ENCODE results near the gene TMEM217.
"Not testable (repeated sequence)": the region's sequence is repeated elsewhere in the genome, so short reads cannot be mapped to it uniquely, and the experiment has no call there.

The TMEM217 gene

GRCh38 chr6:37205175-37205996, 52.6 kb downstream of the TMEM217 start:
- H3K36me3 ChIP-seq (ENCODE audit: insufficient read depth, low read length) = no peaks in the 10 kb centered on the region
- H3K9me3 ChIP-seq (ENCODE audit: control insufficient read depth, insufficient read depth, low read length) = no peaks in the 10 kb centered on the region
- no peak overlapping the region for H3K9ac ChIP-seq (ENCODE audit: low read depth, low read length)
- H3K4me1 ChIP-seq (ENCODE audit: insufficient read depth, low read length) = peaks cover 4% of the 10 kb centered on the region

GRCh38 chr6:37204014-37204751, 53.8 kb downstream of the TMEM217 start:
- H3K9ac ChIP-seq (ENCODE audit: low read depth, low read length) = no peak overlapping the region
- peaks cover 4% of the 10 kb centered on the region for H3K4me1 ChIP-seq (ENCODE audit: insufficient read depth, low read length)
- H3K9me3 ChIP-seq (ENCODE audit: control insufficient read depth, insufficient read depth, low read length) = no peaks in the 10 kb centered on the region
- no peaks in the 10 kb centered on the region for H3K36me3 ChIP-seq (ENCODE audit: insufficient read depth, low read length)

- no peaks in the 10 kb centered on the region for H3K9me3 ChIP-seq (ENCODE audit: control insufficient read depth, insufficient read depth, low read length)
- H3K9ac ChIP-seq (ENCODE audit: low read depth, low read length) = no peak overlapping the region
- H3K4me1 ChIP-seq (ENCODE audit: insufficient read depth, low read length) = peaks cover 4% of the 10 kb centered on the region
- H3K36me3 ChIP-seq (ENCODE audit: insufficient read depth, low read length) = no peaks in the 10 kb centered on the region
Observed at GRCh38 chr6:37202788-37203491, 55.0 kb downstream of the TMEM217 start.

- H3K9me3 ChIP-seq (ENCODE audit: control insufficient read depth, insufficient read depth, low read length) = no peaks in the 10 kb centered on the region
- H3K36me3 ChIP-seq (ENCODE audit: insufficient read depth, low read length) = no peaks in the 10 kb centered on the region
- H3K9ac ChIP-seq (ENCODE audit: low read depth, low read length) = no peak overlapping the region
- H3K4me1 ChIP-seq (ENCODE audit: insufficient read depth, low read length) = peaks cover 4% of the 10 kb centered on the region
Observed at GRCh38 chr6:37201726-37202125, 56.2 kb downstream of the TMEM217 start.

- Histone ChIP-seq H3K9ac (ENCODE audit: low read depth, low read length) (no peak overlapping the region), H3K9me3 (ENCODE audit: control insufficient read depth, insufficient read depth, low read length) (no peaks in the 10 kb centered on the region), H3K36me3 (ENCODE audit: insufficient read depth, low read length) (no peaks in the 10 kb centered on the region), H3K4me1 (ENCODE audit: insufficient read depth, low read length) (peaks cover 4% of the 10 kb centered on the region)
Observed at GRCh38 chr6:37200085-37200484, 57.9 kb downstream of the TMEM217 start.

- not testable (repeated sequence) for H3K4me1 ChIP-seq (ENCODE audit: insufficient read depth, low read length); H3K9me3 ChIP-seq (ENCODE audit: control insufficient read depth, insufficient read depth, low read length); H3K36me3 ChIP-seq (ENCODE audit: insufficient read depth, low read length); H3K9ac ChIP-seq (ENCODE audit: low read depth, low read length)
Observed at GRCh38 chr6:37196451-37196850, 61.5 kb downstream of the TMEM217 start.

GRCh38 chr6:37194886-37195285, 63.1 kb downstream of the TMEM217 start:
- H3K9me3 ChIP-seq (ENCODE audit: control insufficient read depth, insufficient read depth, low read length); H3K4me1 ChIP-seq (ENCODE audit: insufficient read depth, low read length); H3K9ac ChIP-seq (ENCODE audit: low read depth, low read length); H3K36me3 ChIP-seq (ENCODE audit: insufficient read depth, low read length): not testable (repeated sequence)

GRCh38 chr6:37192666-37193065, 65.3 kb downstream of the TMEM217 start:
- H3K4me1 ChIP-seq (ENCODE audit: insufficient read depth, low read length) = no peaks in the 10 kb centered on the region
- no peak overlapping the region for H3K9ac ChIP-seq (ENCODE audit: low read depth, low read length)
- H3K9me3 ChIP-seq (ENCODE audit: control insufficient read depth, insufficient read depth, low read length) = no peaks in the 10 kb centered on the region

GRCh38 chr6:37190159-37190535, 67.8 kb downstream of the TMEM217 start:
- Histone ChIP-seq H3K36me3 (ENCODE audit: insufficient read depth, low read length) (no peaks in the 10 kb centered on the region), H3K4me1 (ENCODE audit: insufficient read depth, low read length) (no peaks in the 10 kb centered on the region), H3K9ac (ENCODE audit: low read depth, low read length) (no peak overlapping the region), H3K9me3 (ENCODE audit: control insufficient read depth, insufficient read depth, low read length) (no peaks in the 10 kb centered on the region)

More at GRCh38 chr6:37192666-37193065, 65.3 kb downstream of the TMEM217 start:
- no peaks in the 10 kb centered on the region for H3K36me3 ChIP-seq (ENCODE audit: insufficient read depth, low read length)

- no peaks in the 10 kb centered on the region for H3K4me1 ChIP-seq (ENCODE audit: insufficient read depth, low read length)
- H3K9me3 ChIP-seq (ENCODE audit: control insufficient read depth, insufficient read depth, low read length) = no peaks in the 10 kb centered on the region
- no peaks in the 10 kb centered on the region for H3K36me3 ChIP-seq (ENCODE audit: insufficient read depth, low read length)
- no peak overlapping the region for H3K9ac ChIP-seq (ENCODE audit: low read depth, low read length)
Observed at GRCh38 chr6:37188962-37189510, 68.9 kb downstream of the TMEM217 start.

GRCh38 chr6:37187321-37188022, 70.5 kb downstream of the TMEM217 start:
- Histone ChIP-seq H3K4me1 (ENCODE audit: insufficient read depth, low read length) (no peaks in the 10 kb centered on the region), H3K36me3 (ENCODE audit: insufficient read depth, low read length) (no peaks in the 10 kb centered on the region), H3K9me3 (ENCODE audit: control insufficient read depth, insufficient read depth, low read length) (no peaks in the 10 kb centered on the region), H3K9ac (ENCODE audit: low read depth, low read length) (no peak overlapping the region)

- not testable (repeated sequence) for H3K9ac ChIP-seq (ENCODE audit: low read depth, low read length); H3K9me3 ChIP-seq (ENCODE audit: control insufficient read depth, insufficient read depth, low read length); H3K4me1 ChIP-seq (ENCODE audit: insufficient read depth, low read length); H3K36me3 ChIP-seq (ENCODE audit: insufficient read depth, low read length)
Observed at GRCh38 chr6:37185949-37186720, 71.8 kb downstream of the TMEM217 start.

GRCh38 chr6:37182736-37183590, 75.0 kb downstream of the TMEM217 start:
- no peaks in the 10 kb centered on the region for H3K4me1 ChIP-seq (ENCODE audit: insufficient read depth, low read length)
- H3K36me3 ChIP-seq (ENCODE audit: insufficient read depth, low read length) = no peaks in the 10 kb centered on the region
- H3K9me3 ChIP-seq (ENCODE audit: control insufficient read depth, insufficient read depth, low read length) = no peaks in the 10 kb centered on the region
- H3K9ac ChIP-seq (ENCODE audit: low read depth, low read length) = no peak overlapping the region
